ENCODE data around the gene VENTX. TPM values are rescaled to one million over a fixed set of nuclear protein-coding genes. Genes with fewer than 3 reads are reported as not detected.

The VENTX gene
- total RNA-seq, 4 donors from 2014 or later: 0.13 to 1.3 (median 0.34) TPM

GRCh38 chr10:133224076-133224475, 13.6 kb upstream of the VENTX start:
- intact Hi-C loops (cut with DNase I; ENCODE audit: low total_unique reads) (no loop called here), in situ Hi-C loops (cut with MboI; ENCODE audit: low sequenced_read_pairs in 4 of 4) (no loop called here)
- H3K9me3 ChIP-seq: no peaks in the 10 kb centered on the region
- DNase-seq (no peak), ATAC-seq (no peak)
- H3K27ac ChIP-seq: no peak overlapping the region
- H3K27me3 ChIP-seq: peaks cover 33 to 64% (median 39%) of the 10 kb centered on the region in 3 donors
- H3K36me3 ChIP-seq: no peaks in the 10 kb centered on the region
- no peak overlapping the region for H3K4me3 ChIP-seq
- TF ChIP-seq POLR2A (IDR thresholded peaks at IDR 0.05) (no peak), CTCF (IDR thresholded peaks at IDR 0.05 in 4 of 5, conservative IDR thresholded peaks at IDR 0.05 in 1 of 5) (no peak)
- H3K4me1 ChIP-seq: no peaks in the 10 kb centered on the region

- no peak for DNase-seq
- Histone ChIP-seq H3K27ac (no peak overlapping the region), H3K4me3 (no peak overlapping the region), H3K9me3 (no peaks in the 10 kb centered on the region), H3K27me3 (peaks cover 38 to 68% (median 47%) of the 10 kb centered on the region in 3 donors), H3K4me1 (no peaks in the 10 kb centered on the region), H3K36me3 (no peaks in the 10 kb centered on the region)
- TF ChIP-seq CTCF (IDR thresholded peaks at IDR 0.05 in 4 of 5, conservative IDR thresholded peaks at IDR 0.05 in 1 of 5): no peak
- TF ChIP-seq POLR2A (IDR thresholded peaks at IDR 0.05): no peak
- intact Hi-C loops (cut with DNase I; ENCODE audit: low total_unique reads) (no loop called here), in situ Hi-C loops (cut with MboI; ENCODE audit: low sequenced_read_pairs in 4 of 4) (no loop called here)
- ATAC-seq: no peak
Measured at GRCh38 chr10:133224756-133225372, 12.8 kb upstream of the VENTX start.

GRCh38 chr10:133225707-133226191, 11.9 kb upstream of the VENTX start:
- ATAC-seq (no peak), DNase-seq (no peak)
- Histone ChIP-seq H3K27me3 (peaks cover 38 to 70% (median 48%) of the 10 kb centered on the region in 3 donors), H3K36me3 (no peaks in the 10 kb centered on the region), H3K9me3 (no peaks in the 10 kb centered on the region), H3K4me1 (no peaks in the 10 kb centered on the region), H3K4me3 (no peak overlapping the region), H3K27ac (no peak overlapping the region)
- intact Hi-C loops (cut with DNase I; ENCODE audit: low total_unique reads) (no loop called here), in situ Hi-C loops (cut with MboI; ENCODE audit: low sequenced_read_pairs in 4 of 4) (no loop called here)
- TF ChIP-seq POLR2A (IDR thresholded peaks at IDR 0.05) (no peak), CTCF (IDR thresholded peaks at IDR 0.05 in 4 of 5, conservative IDR thresholded peaks at IDR 0.05 in 1 of 5) (no peak)

- in situ Hi-C loops (cut with MboI; ENCODE audit: low sequenced_read_pairs in 4 of 4) (no loop called here), intact Hi-C loops (cut with DNase I; ENCODE audit: low total_unique reads) (no loop called here)
- no peak for TF ChIP-seq POLR2A (IDR thresholded peaks at IDR 0.05)
- TF ChIP-seq CTCF (IDR thresholded peaks at IDR 0.05 in 4 of 5, conservative IDR thresholded peaks at IDR 0.05 in 1 of 5): no peak
- Histone ChIP-seq H3K36me3 (no peaks in the 10 kb centered on the region), H3K27ac (no peak overlapping the region), H3K4me1 (no peaks in the 10 kb centered on the region), H3K4me3 (no peak overlapping the region), H3K9me3 (no peaks in the 10 kb centered on the region), H3K27me3 (peaks cover 41 to 66% (median 51%) of the 10 kb centered on the region in 3 donors)
- DNase-seq (no peak), ATAC-seq (no peak)
Measured at GRCh38 chr10:133226251-133226808, 11.3 kb upstream of the VENTX start.

All from gastrocnemius medialis (tissue), 4 donors.